ENCODE results near the gene LMLN.

- TF ChIP-seq, protein P1, sequence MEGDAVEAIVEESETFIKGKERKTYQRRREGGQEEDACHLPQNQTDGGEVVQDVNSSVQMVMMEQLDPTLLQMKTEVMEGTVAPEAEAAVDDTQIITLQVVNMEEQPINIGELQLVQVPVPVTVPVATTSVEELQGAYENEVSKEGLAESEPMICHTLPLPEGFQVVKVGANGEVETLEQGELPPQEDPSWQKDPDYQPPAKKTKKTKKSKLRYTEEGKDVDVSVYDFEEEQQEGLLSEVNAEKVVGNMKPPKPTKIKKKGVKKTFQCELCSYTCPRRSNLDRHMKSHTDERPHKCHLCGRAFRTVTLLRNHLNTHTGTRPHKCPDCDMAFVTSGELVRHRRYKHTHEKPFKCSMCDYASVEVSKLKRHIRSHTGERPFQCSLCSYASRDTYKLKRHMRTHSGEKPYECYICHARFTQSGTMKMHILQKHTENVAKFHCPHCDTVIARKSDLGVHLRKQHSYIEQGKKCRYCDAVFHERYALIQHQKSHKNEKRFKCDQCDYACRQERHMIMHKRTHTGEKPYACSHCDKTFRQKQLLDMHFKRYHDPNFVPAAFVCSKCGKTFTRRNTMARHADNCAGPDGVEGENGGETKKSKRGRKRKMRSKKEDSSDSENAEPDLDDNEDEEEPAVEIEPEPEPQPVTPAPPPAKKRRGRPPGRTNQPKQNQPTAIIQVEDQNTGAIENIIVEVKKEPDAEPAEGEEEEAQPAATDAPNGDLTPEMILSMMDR (IDR thresholded peaks at IDR 0.05): no peak
- TF ChIP-seq POLR2A (IDR thresholded peaks at IDR 0.05) (no peak), POLR2AphosphoS5 (IDR thresholded peaks at IDR 0.05) (no peak)
Measured at GRCh38 chr3:198027045-198027798, 67.2 kb downstream of the LMLN start.

Measured in breast epithelium (tissue), 3 donors.